ENCODE results near the gene MAP3K15. TPM values are rescaled to one million over a fixed set of nuclear protein-coding genes. Genes with fewer than 3 reads are reported as not detected.

Gene MAP3K15
- polyA plus RNA-seq, 3 donors, result not detected

GRCh38 chrX:19540076-19540475 is 24.8 kb upstream of the MAP3K15 start:
- intact Hi-C loops (cut with micrococcal nuclease), result no loop called here
- no peak for DNase-seq
- H3K36me3 Mint-ChIP-seq, result peaks cover 69 to 80% of the 10 kb centered on the region in 2 donors

GRCh38 chrX:19539665-19540064 is 24.4 kb upstream of the MAP3K15 start:
- Histone ChIP-seq H3K27me3 (ENCODE audit: control insufficient read depth in 2 of 2, insufficient read depth in 2 of 2, low read length in 2 of 2) (no peaks in the 10 kb centered on the region), H4K20me1 (ENCODE audit: insufficient read depth, low read length) (peaks cover 32% of the 10 kb centered on the region), H3K9me3 (replicated peaks in 1 of 2; ENCODE audit: control insufficient read depth in 1 of 2, insufficient read depth in 1 of 2, low read length in 2 of 2) (no peaks in the 10 kb centered on the region), H3K4me3 (replicated peaks in 1 of 3; ENCODE audit: low read depth in 2 of 3, low read length in 3 of 3) (no peak overlapping the region), H3K36me3 (replicated peaks in 1 of 2; ENCODE audit: control insufficient read depth in 1 of 2, insufficient read depth in 2 of 2, low read length in 2 of 2) (peaks cover 59 to 94% of the 10 kb centered on the region in 2 donors), H2AFZ (ENCODE audit: insufficient read depth, low read depth, low read length, poor library complexity, severe bottlenecking) (no peak overlapping the region), H3K4me2 (replicated peaks; ENCODE audit: extremely low read depth, low read length, poor library complexity, severe bottlenecking) (no peak overlapping the region), H3K27ac (ENCODE audit: low read depth in 1 of 2, low read length in 2 of 2) (no peak overlapping the region), H3K4me1 (ENCODE audit: control insufficient read depth in 1 of 2, insufficient read depth in 2 of 2, low read length in 2 of 2) (no peaks in the 10 kb centered on the region), H3K79me2 (ENCODE audit: insufficient read depth, low read length) (no peaks in the 10 kb centered on the region), H3K9ac (ENCODE audit: insufficient read depth, low read length, poor library complexity, severe bottlenecking) (no peak overlapping the region)
- no CpG with 5 or more reads among the region's 4 CpGs for WGBS (ENCODE audit: insufficient coverage)
- no peak for DNase-seq
- H3K27me3 Mint-ChIP-seq (ENCODE audit: low read depth in 3 of 3), result peaks cover 0 to 16% (median 0%) of the 10 kb centered on the region in 3 donors
- no peak overlapping the region for H3K4me3 Mint-ChIP-seq
- H3K9me3 Mint-ChIP-seq, result no peaks in the 10 kb centered on the region
- TF ChIP-seq CTCF (IDR thresholded peaks at IDR 0.05), result no peak
- intact Hi-C loops (cut with micrococcal nuclease), result no loop called here
- H3K36me3 Mint-ChIP-seq, result peaks cover 71 to 83% of the 10 kb centered on the region in 2 donors
- H3K27ac Mint-ChIP-seq, result no peak overlapping the region
- H3K4me1 Mint-ChIP-seq, result no peaks in the 10 kb centered on the region

More at GRCh38 chrX:19540076-19540475, 24.8 kb upstream of the MAP3K15 start:
- no peaks in the 10 kb centered on the region for H3K27me3 ChIP-seq (ENCODE audit: control insufficient read depth in 2 of 2, insufficient read depth in 2 of 2, low read length in 2 of 2)
- no peak overlapping the region for H3K4me3 Mint-ChIP-seq
- no peaks in the 10 kb centered on the region for H3K4me1 Mint-ChIP-seq
- peak overlapping the region in 1 of 7 donors; percentile 33 for H3K27ac Mint-ChIP-seq
- H3K79me2 ChIP-seq (ENCODE audit: insufficient read depth, low read length), result no peaks in the 10 kb centered on the region
- H3K9ac ChIP-seq (ENCODE audit: insufficient read depth, low read length, poor library complexity, severe bottlenecking), result no peak overlapping the region
- no peaks in the 10 kb centered on the region for H3K9me3 ChIP-seq (replicated peaks in 1 of 2; ENCODE audit: control insufficient read depth in 1 of 2, insufficient read depth in 1 of 2, low read length in 2 of 2)
- H3K9me3 Mint-ChIP-seq, result no peaks in the 10 kb centered on the region
- no peaks in the 10 kb centered on the region for H3K4me1 ChIP-seq (ENCODE audit: control insufficient read depth in 1 of 2, insufficient read depth in 2 of 2, low read length in 2 of 2)
- no CpG with 5 or more reads among the region's 3 CpGs for WGBS (ENCODE audit: insufficient coverage)
- peaks cover 59 to 94% of the 10 kb centered on the region in 2 donors for H3K36me3 ChIP-seq (replicated peaks in 1 of 2; ENCODE audit: control insufficient read depth in 1 of 2, insufficient read depth in 2 of 2, low read length in 2 of 2)
- no peak overlapping the region for H3K4me2 ChIP-seq (replicated peaks; ENCODE audit: extremely low read depth, low read length, poor library complexity, severe bottlenecking)
- H3K27me3 Mint-ChIP-seq (ENCODE audit: low read depth in 3 of 3), result peaks cover 0 to 16% (median 0%) of the 10 kb centered on the region in 3 donors
- no peak overlapping the region for H3K4me3 ChIP-seq (replicated peaks in 1 of 3; ENCODE audit: low read depth in 2 of 3, low read length in 3 of 3)
- H3K27ac ChIP-seq (ENCODE audit: low read depth in 1 of 2, low read length in 2 of 2), result no peak overlapping the region
- no peak overlapping the region for H2AFZ ChIP-seq (ENCODE audit: insufficient read depth, low read depth, low read length, poor library complexity, severe bottlenecking)
- TF ChIP-seq CTCF (IDR thresholded peaks at IDR 0.05), result no peak
- peaks cover 35% of the 10 kb centered on the region for H4K20me1 ChIP-seq (ENCODE audit: insufficient read depth, low read length)

All from CD14-positive monocyte (primary cell).